Activated T-cell treated with anti-CD3 and anti-CD28 coated beads, Interleukin-2, amount 50 U/mL, for 72 hours (primary cell): ENCODE measurements around the gene RNF44. TPM values are rescaled to one million over a fixed set of nuclear protein-coding genes. Genes with fewer than 3 reads are reported as not detected.

Source experiments
- ATAC-seq, 2 donors: fragments of 150-1000 bp; cut with Tn5 transposase; replicated peaks in 1 of 2; 2 replicates each; pipeline ENCODE4 v1.10.0; 2021; ENCODE audit warnings: moderate library complexity in 2 of 2, mild to moderate bottlenecking in 1 of 2
- DNase-seq, 2 donors: peaks; one replicate each; pipeline ENCODE4 v3.0.0; 2021 to 2022; ENCODE audit warnings: mixed read lengths in 1 of 2
- H3K27ac Mint-ChIP-seq: one replicate; pipeline ENCODE4 v1.8.0; 2022; ENCODE audit warnings: mild to moderate bottlenecking, moderate library complexity, mixed read lengths
- H3K27me3 Mint-ChIP-seq: one replicate; pipeline ENCODE4 v1.8.0; 2022; ENCODE audit warnings: low read depth, mixed read lengths
- H3K36me3 Mint-ChIP-seq, 2 donors: one replicate each; pipeline ENCODE4 v1.8.0; 2022; ENCODE audit warnings: mixed read lengths in 2 of 2, mild to moderate bottlenecking in 1 of 2; ENCODE audit not compliant: insufficient read depth in 2 of 2
- H3K4me1 Mint-ChIP-seq: one replicate; pipeline ENCODE4 v1.8.0; 2022; ENCODE audit warnings: low read depth, mixed read lengths
- H3K4me3 Mint-ChIP-seq, 2 donors: one replicate each; pipeline ENCODE4 v1.8.0; 2022; ENCODE audit warnings: mild to moderate bottlenecking in 2 of 2, mixed read lengths in 2 of 2, moderate library complexity in 2 of 2
- H3K9me3 Mint-ChIP-seq, 2 donors: one replicate each; pipeline ENCODE4 v1.8.0; 2022; ENCODE audit warnings: mixed read lengths in 2 of 2
- total RNA-seq, 2 donors: library from RNA; stranded (reverse); gene quantifications; one replicate each; pipeline ENCODE4 v1.2.3, GENCODE V29; 2022

The RNF44 gene
- 10 to 100 TPM; 93.0 to 93.6 TPM for total RNA-seq

- H3K4me3 Mint-ChIP-seq: peak within 1 kb of the TSS; percentile 81 to 99
Measured at GRCh38 chr5:176536902-176537553, at the start of gene RNF44. RNF44 (minus strand) TSS chr5:176537402; CDS start chr5:176532472, 4,930 bp downstream.

GRCh38 chr5:176583076-176583475, 45.9 kb upstream of the RNF44 start:
- no peak for ATAC-seq
- H3K9me3 Mint-ChIP-seq: peaks cover 3 to 6% of the 10 kb centered on the region in 2 donors
- no peaks in the 10 kb centered on the region for H3K27me3 Mint-ChIP-seq
- peaks cover 2 to 6% of the 10 kb centered on the region in 2 donors for H3K36me3 Mint-ChIP-seq
- no peak overlapping the region for H3K4me3 Mint-ChIP-seq
- H3K27ac Mint-ChIP-seq: no peak overlapping the region
- no peak for DNase-seq
- H3K4me1 Mint-ChIP-seq: no peaks in the 10 kb centered on the region

More at GRCh38 chr5:176536902-176537553, at the start of gene RNF44:
- ATAC-seq: peak; percentile 64 to 70
- Mint-ChIP-seq H3K4me1 (peaks cover 75% of the 10 kb centered on the region), H3K36me3 (peaks cover 5 to 6% of the 10 kb centered on the region in 2 donors), H3K27me3 (no peaks in the 10 kb centered on the region), H3K9me3 (no peaks in the 10 kb centered on the region), H3K27ac (peak within 1 kb of the TSS; percentile 94)
- DNase-seq: peak; percentile 98 to 99

- DNase-seq (no peak), ATAC-seq (no peak)
- H3K27me3 Mint-ChIP-seq: no peaks in the 10 kb centered on the region
- H3K36me3 Mint-ChIP-seq: peaks cover 2 to 4% of the 10 kb centered on the region in 2 donors
- H3K4me3 Mint-ChIP-seq: no peak overlapping the region
- H3K4me1 Mint-ChIP-seq: no peaks in the 10 kb centered on the region
- H3K27ac Mint-ChIP-seq: no peak overlapping the region
- peaks cover 3 to 6% of the 10 kb centered on the region in 2 donors for H3K9me3 Mint-ChIP-seq
Measured at GRCh38 chr5:176581361-176581760, 44.2 kb upstream of the RNF44 start.

GRCh38 chr5:176579323-176579722, 42.1 kb upstream of the RNF44 start:
- Mint-ChIP-seq H3K4me1 (no peaks in the 10 kb centered on the region), H3K27ac (no peak overlapping the region), H3K9me3 (no peaks in the 10 kb centered on the region), H3K36me3 (peaks cover 0 to 2% of the 10 kb centered on the region in 2 donors), H3K27me3 (no peaks in the 10 kb centered on the region), H3K4me3 (no peak overlapping the region)
- no peak for ATAC-seq
- no peak for DNase-seq

- DNase-seq: peak in 1 of 2 donors; percentile 49
- Mint-ChIP-seq H3K4me1 (no peaks in the 10 kb centered on the region), H3K36me3 (no peaks in the 10 kb centered on the region), H3K27me3 (no peaks in the 10 kb centered on the region), H3K27ac (no peak overlapping the region), H3K4me3 (no peak overlapping the region), H3K9me3 (no peaks in the 10 kb centered on the region)
- ATAC-seq: peak; percentile 40 to 43
Measured at GRCh38 chr5:176578391-176578808, 41.2 kb upstream of the RNF44 start.

- no peaks in the 10 kb centered on the region for H3K4me1 Mint-ChIP-seq
- H3K36me3 Mint-ChIP-seq: no peaks in the 10 kb centered on the region
- H3K27me3 Mint-ChIP-seq: peaks cover 7% of the 10 kb centered on the region
- H3K4me3 Mint-ChIP-seq: no peak overlapping the region
- DNase-seq (no peak), ATAC-seq (no peak)
- H3K27ac Mint-ChIP-seq: no peak overlapping the region
- no peaks in the 10 kb centered on the region for H3K9me3 Mint-ChIP-seq
Measured at GRCh38 chr5:176577312-176578176, 40.3 kb upstream of the RNF44 start.

- Mint-ChIP-seq H3K4me1 (no peaks in the 10 kb centered on the region), H3K4me3 (no peak overlapping the region), H3K36me3 (no peaks in the 10 kb centered on the region), H3K27ac (no peak overlapping the region), H3K9me3 (no peaks in the 10 kb centered on the region), H3K27me3 (peaks cover 11% of the 10 kb centered on the region)
- no peak for ATAC-seq
- DNase-seq: no peak
Measured at GRCh38 chr5:176575488-176576422, 38.6 kb upstream of the RNF44 start.

- H3K36me3 Mint-ChIP-seq: no peaks in the 10 kb centered on the region
- ATAC-seq (no peak), DNase-seq (no peak)
- H3K27me3 Mint-ChIP-seq: peaks cover 11% of the 10 kb centered on the region
- no peaks in the 10 kb centered on the region for H3K4me1 Mint-ChIP-seq
- H3K4me3 Mint-ChIP-seq: no peak overlapping the region
- no peak overlapping the region for H3K27ac Mint-ChIP-seq
- H3K9me3 Mint-ChIP-seq: no peaks in the 10 kb centered on the region
Measured at GRCh38 chr5:176575066-176575465, 37.9 kb upstream of the RNF44 start.

- H3K4me1 Mint-ChIP-seq: no peaks in the 10 kb centered on the region
- H3K27me3 Mint-ChIP-seq: peaks cover 11% of the 10 kb centered on the region
- H3K36me3 Mint-ChIP-seq: no peaks in the 10 kb centered on the region
- no peak overlapping the region for H3K4me3 Mint-ChIP-seq
- no peak for DNase-seq
- ATAC-seq: no peak
- no peak overlapping the region for H3K27ac Mint-ChIP-seq
- H3K9me3 Mint-ChIP-seq: no peaks in the 10 kb centered on the region
Measured at GRCh38 chr5:176574297-176574591, 37.0 kb upstream of the RNF44 start.

GRCh38 chr5:176573564-176574296, 36.5 kb upstream of the RNF44 start:
- Mint-ChIP-seq H3K27ac (no peak overlapping the region), H3K4me3 (no peak overlapping the region), H3K36me3 (no peaks in the 10 kb centered on the region), H3K4me1 (no peaks in the 10 kb centered on the region), H3K9me3 (no peaks in the 10 kb centered on the region), H3K27me3 (peaks cover 11% of the 10 kb centered on the region)
- peak; percentile 94 for ATAC-seq
- peak; percentile 84 to 86 for DNase-seq

- H3K9me3 Mint-ChIP-seq: no peaks in the 10 kb centered on the region
- DNase-seq (no peak), ATAC-seq (no peak)
- H3K27me3 Mint-ChIP-seq: peaks cover 11% of the 10 kb centered on the region
- no peak overlapping the region for H3K27ac Mint-ChIP-seq
- H3K4me3 Mint-ChIP-seq: no peak overlapping the region
- no peaks in the 10 kb centered on the region for H3K4me1 Mint-ChIP-seq
- no peaks in the 10 kb centered on the region for H3K36me3 Mint-ChIP-seq
Measured at GRCh38 chr5:176570044-176570443, 32.8 kb upstream of the RNF44 start.

GRCh38 chr5:176568657-176569056, 31.5 kb upstream of the RNF44 start:
- ATAC-seq: no peak
- H3K4me1 Mint-ChIP-seq: no peaks in the 10 kb centered on the region
- no peaks in the 10 kb centered on the region for H3K36me3 Mint-ChIP-seq
- H3K4me3 Mint-ChIP-seq: no peak overlapping the region
- H3K9me3 Mint-ChIP-seq: no peaks in the 10 kb centered on the region
- H3K27ac Mint-ChIP-seq: no peak overlapping the region
- H3K27me3 Mint-ChIP-seq: peaks cover 11% of the 10 kb centered on the region
- DNase-seq: no peak
